Keratinocyte (primary cell): ENCODE results near the gene LMO2. TPM values are rescaled to one million over a fixed set of nuclear protein-coding genes. Genes with fewer than 3 reads are reported as not detected.

Experiments
- DNase-seq: peaks from one replicate; pipeline ENCODE4 v3.0.0-alpha.2; 2011; ENCODE audit warnings: low read depth, missing footprints, low spot score
- FAIRE-seq: peaks from 2 replicates; lab custom pipeline; 2011; peaks lifted over from hg19 to GRCh38; lab: Jason Lieb, UNC
- H2AFZ ChIP-seq: 2 replicates; pipeline ENCODE4 v1.6.0; 2012; ENCODE audit warnings: low read length, control low read depth, inconsistent platforms; ENCODE audit not compliant: control insufficient read depth
- H3K27ac ChIP-seq: 2 replicates; pipeline ENCODE4 v1.5.1; 2011; ENCODE audit warnings: low read length; ENCODE audit not compliant: control insufficient read depth, insufficient read depth
- H3K27me3 ChIP-seq: 3 replicates; pipeline ENCODE4 v1.6.0; 2011; ENCODE audit warnings: low read length; ENCODE audit not compliant: control insufficient read depth, insufficient read depth; ENCODE audit errors: extremely low read depth
- H3K36me3 ChIP-seq, 2 experiments: 2 replicates in 1 of 2; 3 replicates in 1 of 2; pipeline ENCODE4 v1.5.1; 2011; ENCODE audit warnings: low read length in 2 of 2, mild to moderate bottlenecking in 1 of 2; ENCODE audit not compliant: control insufficient read depth in 2 of 2, insufficient read depth in 2 of 2; ENCODE audit errors: extremely low read depth in 1 of 2
- H3K4me1 ChIP-seq: 3 replicates; pipeline ENCODE4 v1.5.1; 2011; ENCODE audit warnings: low read length; ENCODE audit not compliant: control insufficient read depth, insufficient read depth; ENCODE audit errors: extremely low read depth
- H3K4me2 ChIP-seq: 3 replicates; pipeline ENCODE4 v1.6.0; 2011; ENCODE audit warnings: low read depth, low read length; ENCODE audit not compliant: control insufficient read depth, insufficient read depth; ENCODE audit errors: extremely low read depth
- H3K4me3 ChIP-seq, 3 experiments: fragments of 200-600 bp in 1 of 3; sonication (generic) in 1 of 3; 2 replicates in 2 of 3; 3 replicates in 1 of 3; pipeline ENCODE4 v1.5.1; 2011 to 2016; ENCODE audit warnings: low read length in 3 of 3, mild to moderate bottlenecking in 3 of 3, control low read depth in 2 of 3, inconsistent platforms in 1 of 3, low read depth in 1 of 3, mixed read lengths in 1 of 3, mixed run types in 1 of 3, moderate library complexity in 1 of 3; ENCODE audit not compliant: control insufficient read depth in 2 of 3, insufficient read depth in 2 of 3; ENCODE audit errors: extremely low read depth in 1 of 3
- H3K79me2 ChIP-seq: 2 replicates; pipeline ENCODE4 v1.6.0; 2012; ENCODE audit warnings: low read length; ENCODE audit not compliant: control insufficient read depth, insufficient read depth
- H3K9ac ChIP-seq: 3 replicates; pipeline ENCODE4 v1.6.0; 2011; ENCODE audit warnings: low read length; ENCODE audit not compliant: control insufficient read depth, insufficient read depth; ENCODE audit errors: extremely low read depth
- H3K9me1 ChIP-seq: 3 replicates; pipeline ENCODE4 v1.6.0; 2011; ENCODE audit warnings: low read length; ENCODE audit not compliant: control insufficient read depth, insufficient read depth; ENCODE audit errors: extremely low read depth
- H3K9me3 ChIP-seq: 2 replicates; pipeline ENCODE4 v1.5.1; 2012; ENCODE audit warnings: low read depth, low read length; ENCODE audit not compliant: control insufficient read depth
- H4K20me1 ChIP-seq: 3 replicates; pipeline ENCODE4 v1.6.0; 2011; ENCODE audit warnings: low read length; ENCODE audit not compliant: control insufficient read depth, insufficient read depth; ENCODE audit errors: extremely low read depth
- CTCF ChIP-seq, 3 experiments: IDR thresholded peaks in 1 of 3; conservative IDR thresholded peaks in 1 of 3; optimal IDR thresholded peaks in 1 of 3; 2 replicates in 2 of 3; 3 replicates in 1 of 3; pipeline versions ENCODE3 to v1.5.1; 2011; ENCODE audit warnings: low read length in 3 of 3, mild to moderate bottlenecking in 3 of 3, moderate library complexity in 2 of 3, control low read depth in 1 of 3, inconsistent platforms in 1 of 3; ENCODE audit not compliant: insufficient read depth in 2 of 3; ENCODE audit errors: extremely low read depth in 1 of 3
- EZH2 ChIP-seq: IDR thresholded peaks from one replicate; pipeline ENCODE4 v1.6.1; 2012; ENCODE audit warnings: inconsistent platforms, mild to moderate bottlenecking, low read length, moderate library complexity
- dilution Hi-C: fragments of 300-500 bp; cut with MboI; formaldehyde crosslinking; loops from one replicate; pipeline ENCODE4 v1.7.0; 2020; ENCODE audit warnings: low sequenced_read_pairs; ENCODE audit not compliant: extremely low pct_ligation_motif_present
- polyA plus RNA-seq, 5 experiments: library from polyadenylated mRNA; depleted of rRNA in 3 of 5; stranded (reverse) in 3 of 5; stranded (forward) in 1 of 5; unstranded in 1 of 5; fragments of >200 nt; gene quantifications; 1 replicate in 1 of 5; 2 replicates in 3 of 5; 3 replicates in 1 of 5; pipeline versions ENCODE4 v1.2.1 to v1.2.3, GENCODE V29; 2011 to 2012; ENCODE audit warnings: missing spikeins in 2 of 5, low read depth in 1 of 5, low replicate concordance in 1 of 5

LMO2 gene
- polyA plus RNA-seq, 1 donor (not counting 4 experiments of a cell fraction or from before 2014, with no cell fraction given): 1.1 TPM

DNA sequence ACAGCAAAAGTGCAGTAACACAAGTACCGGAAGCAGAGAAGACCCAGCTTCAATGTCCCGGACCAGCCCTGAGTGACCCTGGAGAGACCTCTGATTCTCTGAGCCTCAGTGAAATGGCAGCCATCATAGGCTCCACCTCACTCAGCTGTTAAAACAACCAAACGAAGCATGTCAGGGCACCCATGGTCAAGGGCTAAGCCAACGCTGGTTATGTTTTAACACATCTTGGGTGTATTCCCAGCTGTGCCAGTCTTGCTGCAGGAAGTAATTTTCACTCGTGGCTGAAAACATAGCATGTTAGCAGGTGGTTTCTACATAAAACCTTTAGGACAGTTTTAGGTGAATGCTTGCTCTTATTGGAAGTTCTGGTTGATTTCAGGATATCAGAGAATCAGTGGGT, 30.9 kb downstream of the LMO2 start:
- Histone ChIP-seq H3K79me2 (no peaks in the 10 kb centered on the region), H3K27ac (no peak overlapping the region), H3K4me1 (no peaks in the 10 kb centered on the region), H4K20me1 (no peaks in the 10 kb centered on the region), H3K9me3 (no peaks in the 10 kb centered on the region), H3K9me1 (no peaks in the 10 kb centered on the region), H3K4me3 (no peak overlapping the region), H2AFZ (no peak overlapping the region), H3K9ac (no peak overlapping the region), H3K27me3 (peaks cover 30% of the 10 kb centered on the region), H3K36me3 (no peaks in the 10 kb centered on the region), H3K4me2 (no peak overlapping the region)
- dilution Hi-C loops: no loop called here
- FAIRE-seq (no peak), DNase-seq (no peak)
- TF ChIP-seq EZH2: no peak

- no peak overlapping the region for H3K27ac ChIP-seq
- dilution Hi-C loops: no loop called here
- H3K79me2 ChIP-seq: no peaks in the 10 kb centered on the region
- no peak for TF ChIP-seq CTCF (optimal IDR thresholded peaks at IDR 0.05 in 1 of 3, IDR thresholded peaks at IDR 0.05 in 1 of 3, conservative IDR thresholded peaks at IDR 0.05 in 1 of 3; ENCODE audit: extremely low read depth in 1 of 3, insufficient read depth in 2 of 3, low read length in 3 of 3)
- no peak for TF ChIP-seq EZH2
- H3K27me3 ChIP-seq: peaks cover 25% of the 10 kb centered on the region
- H3K4me1 ChIP-seq: no peaks in the 10 kb centered on the region
- no peak overlapping the region for H3K4me2 ChIP-seq
- H3K36me3 ChIP-seq: no peaks in the 10 kb centered on the region
- no peak for DNase-seq
- H3K9me3 ChIP-seq: no peaks in the 10 kb centered on the region
- no peak overlapping the region for H2AFZ ChIP-seq
- no peak overlapping the region for H3K9ac ChIP-seq
- H3K4me3 ChIP-seq: no peak overlapping the region
- H3K9me1 ChIP-seq: no peaks in the 10 kb centered on the region
- no peak for FAIRE-seq
- no peaks in the 10 kb centered on the region for H4K20me1 ChIP-seq
Measured at GRCh38 chr11:33859306-33859705, 32.6 kb downstream of the LMO2 start.

DNA sequence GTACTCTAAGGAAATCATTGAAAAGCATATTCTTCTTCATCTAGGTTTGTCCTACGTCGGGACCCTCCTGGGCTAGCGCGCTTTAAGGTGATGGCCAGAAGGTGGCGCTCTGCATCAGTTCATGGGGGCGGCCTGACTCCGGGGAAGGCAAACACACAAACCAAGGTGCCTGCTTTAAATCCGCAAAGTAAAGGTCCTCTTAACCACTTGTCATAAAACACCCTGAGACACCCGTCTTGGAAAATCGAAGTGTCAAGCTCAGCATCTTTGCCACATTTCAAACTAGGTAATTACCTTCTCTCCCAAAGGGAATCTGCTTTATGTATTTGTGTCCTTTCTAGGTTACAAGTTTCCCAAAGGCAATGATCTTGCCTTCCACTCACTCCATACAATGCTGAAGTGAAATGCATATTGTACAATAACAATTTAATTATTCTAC, 33.9 kb downstream of the LMO2 start:
- peak; percentile 39 for FAIRE-seq
- DNase-seq: peak; percentile 26
- dilution Hi-C loops: no loop called here

More for the DNA sequence above, 33.9 kb downstream of the LMO2 start:
- H2AFZ ChIP-seq: no peak overlapping the region
- H3K36me3 ChIP-seq: no peaks in the 10 kb centered on the region
- H4K20me1 ChIP-seq: no peaks in the 10 kb centered on the region
- no peaks in the 10 kb centered on the region for H3K9me3 ChIP-seq
- no peak overlapping the region for H3K4me2 ChIP-seq
- H3K27me3 ChIP-seq: peaks cover 16% of the 10 kb centered on the region
- H3K79me2 ChIP-seq: no peaks in the 10 kb centered on the region
- no peaks in the 10 kb centered on the region for H3K9me1 ChIP-seq
- H3K4me1 ChIP-seq: no peaks in the 10 kb centered on the region
- TF ChIP-seq EZH2: no peak
- peak; percentile 90 to 96 (median 91) for TF ChIP-seq CTCF (optimal IDR thresholded peaks at IDR 0.05 in 1 of 3, IDR thresholded peaks at IDR 0.05 in 1 of 3, conservative IDR thresholded peaks at IDR 0.05 in 1 of 3; ENCODE audit: extremely low read depth in 1 of 3, insufficient read depth in 2 of 3, low read length in 3 of 3)
- no peak overlapping the region for H3K27ac ChIP-seq
- no peak overlapping the region for H3K4me3 ChIP-seq
- H3K9ac ChIP-seq: no peak overlapping the region
